ENCODE data around the gene ARGLU1. TPM values are rescaled to one million over a fixed set of nuclear protein-coding genes. Genes with fewer than 3 reads are reported as not detected.

Gene ARGLU1
- total and polyA plus RNA-seq, 2 experiments from 2014 or later: 108 to 166 TPM

DNA sequence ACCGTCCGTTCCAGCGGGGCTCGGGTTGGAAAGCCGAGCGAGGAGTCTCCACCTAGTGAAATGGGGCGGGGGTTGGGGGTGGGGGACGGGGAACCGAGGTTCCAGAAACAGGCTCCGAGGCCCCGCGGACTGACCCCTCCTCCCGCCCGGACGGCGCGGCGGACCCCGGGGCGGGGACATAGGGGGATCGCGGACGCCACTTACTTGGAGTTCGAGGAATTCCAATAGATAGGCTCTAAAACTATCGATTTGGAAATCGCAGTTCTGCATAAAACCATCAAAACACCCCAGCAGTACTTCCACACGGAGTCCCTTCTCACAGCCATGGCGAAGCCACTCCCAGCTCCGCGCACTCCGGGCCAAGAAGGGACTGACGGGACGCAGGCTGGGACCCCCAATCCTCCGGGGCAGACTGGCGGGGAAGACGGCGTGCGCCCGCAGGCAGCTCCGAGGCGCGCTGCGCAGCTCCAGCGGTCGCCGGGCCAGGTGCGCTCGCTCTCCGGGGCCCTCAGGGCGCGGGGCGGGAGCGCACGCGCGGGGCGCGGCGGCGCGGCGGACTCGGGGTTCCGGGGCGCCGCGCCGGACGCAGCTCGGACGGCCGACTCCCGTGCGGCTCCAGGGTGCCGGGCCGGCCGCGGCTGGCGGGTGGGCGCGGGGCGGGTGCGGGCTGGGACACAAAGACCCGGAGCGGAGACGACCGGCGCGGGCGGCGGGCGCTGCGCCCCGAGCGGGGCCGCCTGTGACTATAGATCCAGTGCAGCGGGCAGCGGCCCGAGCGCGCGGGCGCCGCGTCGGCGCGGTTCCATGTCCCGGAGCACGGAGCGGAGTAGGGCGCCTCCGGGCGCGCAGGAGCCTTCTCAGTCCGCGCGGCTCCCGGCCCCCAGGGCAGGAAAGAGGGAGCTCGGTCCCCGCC lies 33.0 kb downstream of the ARGLU1 start (continued):
- no peak for TF ChIP-seq ZNF114 (CRISPR knock-in tag; IDR thresholded peaks at IDR 0.05)
- TF ChIP-seq, protein P1, sequence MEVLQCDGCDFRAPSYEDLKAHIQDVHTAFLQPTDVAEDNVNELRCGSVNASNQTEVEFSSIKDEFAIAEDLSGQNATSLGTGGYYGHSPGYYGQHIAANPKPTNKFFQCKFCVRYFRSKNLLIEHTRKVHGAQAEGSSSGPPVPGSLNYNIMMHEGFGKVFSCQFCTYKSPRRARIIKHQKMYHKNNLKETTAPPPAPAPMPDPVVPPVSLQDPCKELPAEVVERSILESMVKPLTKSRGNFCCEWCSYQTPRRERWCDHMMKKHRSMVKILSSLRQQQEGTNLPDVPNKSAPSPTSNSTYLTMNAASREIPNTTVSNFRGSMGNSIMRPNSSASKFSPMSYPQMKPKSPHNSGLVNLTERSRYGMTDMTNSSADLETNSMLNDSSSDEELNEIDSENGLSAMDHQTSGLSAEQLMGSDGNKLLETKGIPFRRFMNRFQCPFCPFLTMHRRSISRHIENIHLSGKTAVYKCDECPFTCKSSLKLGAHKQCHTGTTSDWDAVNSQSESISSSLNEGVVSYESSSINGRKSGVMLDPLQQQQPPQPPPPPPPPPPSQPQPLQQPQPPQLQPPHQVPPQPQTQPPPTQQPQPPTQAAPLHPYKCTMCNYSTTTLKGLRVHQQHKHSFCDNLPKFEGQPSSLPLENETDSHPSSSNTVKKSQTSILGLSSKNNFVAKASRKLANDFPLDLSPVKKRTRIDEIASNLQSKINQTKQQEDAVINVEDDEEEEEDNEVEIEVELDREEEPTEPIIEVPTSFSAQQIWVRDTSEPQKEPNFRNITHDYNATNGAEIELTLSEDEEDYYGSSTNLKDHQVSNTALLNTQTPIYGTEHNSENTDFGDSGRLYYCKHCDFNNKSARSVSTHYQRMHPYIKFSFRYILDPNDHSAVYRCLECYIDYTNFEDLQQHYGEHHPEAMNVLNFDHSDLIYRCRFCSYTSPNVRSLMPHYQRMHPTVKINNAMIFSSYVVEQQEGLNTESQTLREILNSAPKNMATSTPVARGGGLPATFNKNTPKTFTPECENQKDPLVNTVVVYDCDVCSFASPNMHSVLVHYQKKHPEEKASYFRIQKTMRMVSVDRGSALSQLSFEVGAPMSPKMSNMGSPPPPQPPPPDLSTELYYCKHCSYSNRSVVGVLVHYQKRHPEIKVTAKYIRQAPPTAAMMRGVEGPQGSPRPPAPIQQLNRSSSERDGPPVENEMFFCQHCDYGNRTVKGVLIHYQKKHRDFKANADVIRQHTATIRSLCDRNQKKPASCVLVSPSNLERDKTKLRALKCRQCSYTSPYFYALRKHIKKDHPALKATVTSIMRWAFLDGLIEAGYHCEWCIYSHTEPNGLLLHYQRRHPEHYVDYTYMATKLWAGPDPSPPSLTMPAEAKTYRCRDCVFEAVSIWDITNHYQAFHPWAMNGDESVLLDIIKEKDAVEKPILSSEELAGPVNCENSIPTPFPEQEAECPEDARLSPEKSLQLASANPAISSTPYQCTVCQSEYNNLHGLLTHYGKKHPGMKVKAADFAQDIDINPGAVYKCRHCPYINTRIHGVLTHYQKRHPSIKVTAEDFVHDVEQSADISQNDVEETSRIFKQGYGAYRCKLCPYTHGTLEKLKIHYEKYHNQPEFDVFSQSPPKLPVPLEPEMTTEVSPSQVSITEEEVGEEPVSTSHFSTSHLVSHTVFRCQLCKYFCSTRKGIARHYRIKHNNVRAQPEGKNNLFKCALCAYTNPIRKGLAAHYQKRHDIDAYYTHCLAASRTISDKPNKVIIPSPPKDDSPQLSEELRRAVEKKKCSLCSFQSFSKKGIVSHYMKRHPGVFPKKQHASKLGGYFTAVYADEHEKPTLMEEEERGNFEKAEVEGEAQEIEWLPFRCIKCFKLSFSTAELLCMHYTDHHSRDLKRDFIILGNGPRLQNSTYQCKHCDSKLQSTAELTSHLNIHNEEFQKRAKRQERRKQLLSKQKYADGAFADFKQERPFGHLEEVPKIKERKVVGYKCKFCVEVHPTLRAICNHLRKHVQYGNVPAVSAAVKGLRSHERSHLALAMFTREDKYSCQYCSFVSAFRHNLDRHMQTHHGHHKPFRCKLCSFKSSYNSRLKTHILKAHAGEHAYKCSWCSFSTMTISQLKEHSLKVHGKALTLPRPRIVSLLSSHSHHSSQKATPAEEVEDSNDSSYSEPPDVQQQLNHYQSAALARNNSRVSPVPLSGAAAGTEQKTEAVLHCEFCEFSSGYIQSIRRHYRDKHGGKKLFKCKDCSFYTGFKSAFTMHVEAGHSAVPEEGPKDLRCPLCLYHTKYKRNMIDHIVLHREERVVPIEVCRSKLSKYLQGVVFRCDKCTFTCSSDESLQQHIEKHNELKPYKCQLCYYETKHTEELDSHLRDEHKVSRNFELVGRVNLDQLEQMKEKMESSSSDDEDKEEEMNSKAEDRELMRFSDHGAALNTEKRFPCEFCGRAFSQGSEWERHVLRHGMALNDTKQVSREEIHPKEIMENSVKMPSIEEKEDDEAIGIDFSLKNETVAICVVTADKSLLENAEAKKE (CRISPR knock-in tag; IDR thresholded peaks at IDR 0.05): no peak

DNA sequence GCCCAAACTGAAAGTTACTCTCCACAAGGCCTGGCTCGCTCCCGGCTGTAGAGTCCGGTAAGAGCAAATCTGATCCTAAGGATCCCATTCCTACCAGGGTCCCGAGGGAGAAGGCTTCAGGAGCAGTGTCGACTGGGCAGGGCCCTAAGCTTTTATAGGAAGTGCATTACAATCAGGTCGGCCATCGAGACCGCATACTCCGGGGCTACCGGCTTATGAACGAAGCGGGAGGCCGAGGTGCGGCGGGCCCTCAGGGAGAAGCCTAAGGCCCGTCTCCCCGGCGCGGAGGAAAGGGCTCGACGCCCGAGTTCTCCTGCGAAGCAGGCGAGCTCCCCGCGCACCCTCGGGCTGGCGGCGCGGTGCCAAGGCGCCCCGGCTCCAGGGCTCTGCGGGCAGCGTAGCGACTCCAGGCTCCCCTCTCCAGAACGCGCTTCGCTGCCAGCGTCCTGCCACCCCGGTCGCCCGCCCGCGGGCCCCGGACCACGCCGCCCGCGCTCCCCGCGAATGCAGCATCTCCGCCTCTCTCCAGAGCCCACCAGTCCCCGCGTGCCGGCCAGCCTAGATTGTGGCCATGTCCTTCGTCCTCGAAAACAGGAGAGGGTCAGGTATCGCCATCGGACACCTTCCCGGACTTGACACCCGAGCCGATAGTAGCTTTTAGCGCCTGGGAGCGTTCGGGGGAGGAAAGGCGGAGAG lies 33.8 kb downstream of the ARGLU1 start:
- peak overlapping the region; percentile 78 for H3K4me2 ChIP-seq
- Mint-ChIP-seq H3K4me3 (peak overlapping the region; percentile 85), H3K36me3 (ENCODE audit: low read depth) (no peaks in the 10 kb centered on the region; the same call in 2 of the 3 replicates), H3K27ac (no peak overlapping the region), H3K27me3 (ENCODE audit: insufficient read depth, low read depth, poor library complexity) (peaks cover 21% of the 10 kb centered on the region), H3K9me3 (no peaks in the 10 kb centered on the region; the same call in 2 of the 3 replicates), H3K4me1 (peaks cover 49% of the 10 kb centered on the region)
- no peak overlapping the region; the same call in 1 of the 2 replicates for H2AFZ ChIP-seq
- peaks cover 52% of the 10 kb centered on the region for H3K4me1 ChIP-seq (ENCODE audit: insufficient read depth)
- H3K27ac ChIP-seq (ENCODE audit: low read depth): no peak overlapping the region
- peaks cover 29% of the 10 kb centered on the region for H3K27me3 ChIP-seq (ENCODE audit: insufficient read depth)
- 0 out of 2 replicates have a peak, but pooled peaks have one; percentile 13 for TF ChIP-seq POLR2AphosphoS5 (IDR thresholded peaks at IDR 0.05; ENCODE audit: low read depth)
- TF ChIP-seq EZH2phosphoT487 (IDR thresholded peaks at IDR 0.05; ENCODE audit: unreplicated experiment): no peak
- peak; percentile 56 for DNase-seq (ENCODE audit: low spot score)
- H3K4me3 ChIP-seq: peak overlapping the region; percentile 58
- 0 out of 2 replicates have a peak, but pooled peaks cover 10% of the 10 kb centered on the region for H4K20me1 ChIP-seq (replicated peaks; ENCODE audit: insufficient read depth)
- H3F3A ChIP-seq (replicated peaks; ENCODE audit: low read depth): no peaks in the 10 kb centered on the region
- H3K79me2 ChIP-seq (replicated peaks; ENCODE audit: insufficient read depth): peaks cover 40% of the 10 kb centered on the region
- no peaks in the 10 kb centered on the region for H3K9me2 ChIP-seq (ENCODE audit: insufficient read depth)
- peak; percentile 3 for ATAC-seq
- H3K36me3 ChIP-seq (ENCODE audit: insufficient read depth): no peaks in the 10 kb centered on the region

Data from GM23338 (cell line).